HG03045 (cell line): ENCODE data around the gene POTEB2.
"Not testable (repeated sequence)": the region's sequence is repeated elsewhere in the genome, so short reads cannot be mapped to it uniquely, and the experiment has no call there.

Experiments
- ATAC-seq: cut with Tn5 transposase; IDR thresholded peaks from one replicate; pipeline ENCODE4 v1.9.1; 2021; ENCODE audit warnings: mild to moderate bottlenecking, moderate library complexity; ENCODE audit not compliant: unreplicated experiment

POTEB2 gene

GRCh38 chr15:20866214-20866613 is at the start of gene POTEB2:
TSS of gene POTEB2 (minus strand) at chr15:20866314. CDS start at chr15:20866281, 33 bp downstream.
- ATAC-seq: not testable (repeated sequence)

- not testable (repeated sequence) for ATAC-seq
These were observed 13.8 kb upstream of the POTEB2 start for GRCh38 chr15:20879916-20880315.

GRCh38 chr15:20878464-20878863 is 12.3 kb upstream of the POTEB2 start:
- not testable (repeated sequence) for ATAC-seq

GRCh38 chr15:20877819-20878218 is 11.7 kb upstream of the POTEB2 start:
- ATAC-seq: not testable (repeated sequence)
